OCI-LY7 (cell line): ENCODE measurements around the gene ETS2. TPM values are rescaled to one million over a fixed set of nuclear protein-coding genes. Genes with fewer than 3 reads are reported as not detected.

ENCODE experiments used
- BruUV-seq: library from RNA; stranded (reverse); fragments of 400-500 nt; replicated peaks from 2 replicates; lab custom pipeline; 2021; lab: Mats Ljungman, UMichigan
- CTCF ChIA-PET: fragments of 300-600 bp; sonication (Branson Sonifier 250); formaldehyde crosslinking; loops from one replicate; lab custom pipeline; 2022; ENCODE audit warnings: antibody characterized with exemption; ENCODE audit not compliant: unreplicated experiment; lab: Charles Lee
- POLR2A ChIA-PET: fragments of 300-600 bp; sonication (Branson Sonifier 250); formaldehyde crosslinking; loops from one replicate; lab custom pipeline; 2022; ENCODE audit warnings: antibody characterized with exemption; lab: Charles Lee
- DNase-seq: peaks from one replicate; pipeline ENCODE4 v3.0.0-alpha.2; 2015; ENCODE audit warnings: low spot score
- H2AFZ ChIP-seq: fragments of 200-600 bp; sonication (generic), shearing (Covaris generic); 2 replicates; pipeline ENCODE4 v1.6.1; 2014; ENCODE audit warnings: mild to moderate bottlenecking, antibody characterized with exemption, low read length, moderate library complexity
- H3K27ac ChIP-seq: fragments of 200-600 bp; sonication (generic); 2 replicates; pipeline ENCODE4 v1.5.1; 2014; ENCODE audit warnings: mixed run types, low read depth, mild to moderate bottlenecking, moderate library complexity, low read length, inconsistent platforms; ENCODE audit not compliant: poor library complexity, severe bottlenecking
- H3K36me3 ChIP-seq: fragments of 200-600 bp; sonication (generic); 2 replicates; pipeline ENCODE4 v1.6.1; 2014; ENCODE audit warnings: mild to moderate bottlenecking, antibody characterized with exemption, low read length, moderate library complexity, mixed read lengths; ENCODE audit not compliant: insufficient read depth
- H3K4me1 ChIP-seq: fragments of 200-600 bp; sonication (generic); 2 replicates; pipeline ENCODE4 v1.5.1; 2014; ENCODE audit warnings: mild to moderate bottlenecking, low read length; ENCODE audit not compliant: insufficient read depth, poor library complexity, severe bottlenecking
- H3K4me2 ChIP-seq: fragments of 200-600 bp; sonication (generic); 2 replicates; pipeline ENCODE4 v1.6.1; 2014; ENCODE audit warnings: mild to moderate bottlenecking, low read length
- H3K4me3 ChIP-seq: fragments of 200-600 bp; sonication (generic); 2 replicates; pipeline ENCODE4 v1.5.1; 2014; ENCODE audit warnings: mild to moderate bottlenecking, low read depth, low read length; ENCODE audit not compliant: poor library complexity, severe bottlenecking
- H3K79me2 ChIP-seq: fragments of 200-600 bp; sonication (generic); 2 replicates; pipeline ENCODE4 v1.6.1; 2016; ENCODE audit warnings: low read depth, mild to moderate bottlenecking, low read length, moderate library complexity, mixed read lengths; ENCODE audit not compliant: insufficient read depth
- H3K9me2 ChIP-seq: fragments of 200-600 bp; sonication (generic); 2 replicates; pipeline ENCODE4 v1.6.1; 2016; ENCODE audit warnings: mild to moderate bottlenecking, low read length, mixed read lengths; ENCODE audit not compliant: insufficient read depth
- H3K9me3 ChIP-seq: fragments of 200-600 bp; sonication (generic); 2 replicates; pipeline ENCODE4 v1.6.1; 2014; ENCODE audit warnings: mild to moderate bottlenecking, mixed run types, low read length, mixed read lengths
- H4K20me1 ChIP-seq: fragments of 200-600 bp; sonication (generic); 2 replicates; pipeline ENCODE4 v1.6.1; 2014; ENCODE audit warnings: mild to moderate bottlenecking, antibody characterized with exemption, low read length, moderate library complexity, mixed read lengths; ENCODE audit not compliant: insufficient read depth
- CTCF ChIP-seq: fragments of 200-600 bp; sonication (generic); conservative IDR thresholded peaks from 2 replicates; pipeline ENCODE4 v1.5.1; 2014; ENCODE audit warnings: mild to moderate bottlenecking, antibody characterized with exemption, low read length, moderate library complexity, mixed read lengths
- EZH2phosphoT487 ChIP-seq: fragments of 200-600 bp; sonication (generic); IDR thresholded peaks from 2 replicates; pipeline ENCODE4 v1.6.1; 2018; ENCODE audit warnings: low read depth, borderline replicate concordance, mild to moderate bottlenecking, mixed run types, antibody characterized with exemption, low read length, moderate library complexity, mixed read lengths
- intact Hi-C: fragments of 100-400 bp; cut with micrococcal nuclease; formaldehyde crosslinking; loops from one replicate; pipeline ENCODE4 v1.10.0; 2022; ENCODE audit not compliant: unreplicated experiment
- total RNA-seq, 2 experiments: library from RNA; depleted of rRNA in 1 of 2; stranded (reverse); fragments of >200 nt in 1 of 2; shearing (Covaris generic) in 1 of 2; gene quantifications; 2 replicates each; pipeline ENCODE4 v1.2.3, GENCODE V29; 2014 to 2022

Gene ETS2
- total RNA-seq, 2 experiments from 2014 or later, result 9.8 to 24.1 TPM

- intact Hi-C loops, result no loop called here
- Histone ChIP-seq H2AFZ (no peak overlapping the region), H3K79me2 (no peaks in the 10 kb centered on the region), H4K20me1 (no peaks in the 10 kb centered on the region), H3K4me1 (peaks cover 7% of the 10 kb centered on the region), H3K36me3 (no peaks in the 10 kb centered on the region), H3K4me2 (no peak overlapping the region), H3K9me3 (no peaks in the 10 kb centered on the region), H3K4me3 (no peak overlapping the region), H3K27ac (no peak overlapping the region), H3K9me2 (no peaks in the 10 kb centered on the region)
- CTCF ChIA-PET, result interaction anchor here (0.8 kb wide), 1 partner anchor 32 kb away, joined by 3 read pairs; no protein-coding TSS in a partner anchor
- TF ChIP-seq CTCF (no peak), EZH2phosphoT487 (no peak)
- no peak for DNase-seq
- BruUV-seq, result no TSS peak
- POLR2A ChIA-PET, result interaction anchor here (0.9 to 1.4 kb wide), 3 partner anchors 8 to 31 kb away, joined by 3 to 5 read pairs (median 4); no protein-coding TSS in a partner anchor
Measured at GRCh38 chr21:38777015-38777414, 28.7 kb upstream of the ETS2 start.

- CTCF ChIA-PET, result interaction anchor here (0.8 kb wide), 2 partner anchors 8 to 32 kb away, joined by 3 to 5 read pairs; no protein-coding TSS in a partner anchor
- H3K9me3 ChIP-seq, result no peaks in the 10 kb centered on the region
- H3K27ac ChIP-seq, result no peak overlapping the region
- no TSS peak for BruUV-seq
- H2AFZ ChIP-seq, result no peak overlapping the region
- H3K79me2 ChIP-seq, result no peaks in the 10 kb centered on the region
- H3K4me1 ChIP-seq, result peaks cover 7% of the 10 kb centered on the region
- no peak overlapping the region for H3K4me2 ChIP-seq
- H3K36me3 ChIP-seq, result no peaks in the 10 kb centered on the region
- intact Hi-C loops, result no loop called here
- no peak overlapping the region for H3K4me3 ChIP-seq
- no peaks in the 10 kb centered on the region for H3K9me2 ChIP-seq
- TF ChIP-seq CTCF, result no peak
- no peak for TF ChIP-seq EZH2phosphoT487
- POLR2A ChIA-PET, result interaction anchor here (0.7 to 1.2 kb wide), 3 partner anchors 9 to 276 kb away, joined by 3 to 4 read pairs (median 3); no protein-coding TSS in a partner anchor
- H4K20me1 ChIP-seq, result no peaks in the 10 kb centered on the region
- peak; percentile 17 for DNase-seq
Measured at GRCh38 chr21:38777531-38777930, 28.2 kb upstream of the ETS2 start.

GRCh38 chr21:38780879-38781278 is 24.9 kb upstream of the ETS2 start:
- no peak for TF ChIP-seq EZH2phosphoT487
- TF ChIP-seq CTCF, result no peak
- ChIA-PET POLR2A (interaction anchor here (1.4 kb wide), 1 partner anchor 11 kb away, joined by 4 read pairs; no protein-coding TSS in a partner anchor), CTCF (no interaction called here)
- no peaks in the 10 kb centered on the region for H3K36me3 ChIP-seq
- H3K4me2 ChIP-seq, result no peak overlapping the region
- no peak overlapping the region for H3K4me3 ChIP-seq
- no peak for DNase-seq
- intact Hi-C loops, result no loop called here
- BruUV-seq, result no TSS peak
- H3K27ac ChIP-seq, result no peak overlapping the region
- H4K20me1 ChIP-seq, result no peaks in the 10 kb centered on the region
- H3K9me3 ChIP-seq, result peaks cover 7% of the 10 kb centered on the region; the same call in 1 of the 2 replicates
- H2AFZ ChIP-seq, result no peak overlapping the region
- peaks cover under 1% of the 10 kb centered on the region for H3K4me1 ChIP-seq
- no peaks in the 10 kb centered on the region for H3K9me2 ChIP-seq
- no peaks in the 10 kb centered on the region for H3K79me2 ChIP-seq
